GM18507 (cell line): Measurements from ENCODE around the gene ZBTB7C.

ENCODE experiments used
- DNase-seq: peaks from one replicate; pipeline ENCODE4 v3.0.0; 2011; ENCODE audit warnings: low read depth; ENCODE audit not compliant: insufficient read length; ENCODE audit errors: extremely low spot score
- FAIRE-seq: peaks from 2 replicates; lab custom pipeline; 2011; peaks lifted over from hg19 to GRCh38; lab: Jason Lieb, UNC

Gene ZBTB7C

DNA sequence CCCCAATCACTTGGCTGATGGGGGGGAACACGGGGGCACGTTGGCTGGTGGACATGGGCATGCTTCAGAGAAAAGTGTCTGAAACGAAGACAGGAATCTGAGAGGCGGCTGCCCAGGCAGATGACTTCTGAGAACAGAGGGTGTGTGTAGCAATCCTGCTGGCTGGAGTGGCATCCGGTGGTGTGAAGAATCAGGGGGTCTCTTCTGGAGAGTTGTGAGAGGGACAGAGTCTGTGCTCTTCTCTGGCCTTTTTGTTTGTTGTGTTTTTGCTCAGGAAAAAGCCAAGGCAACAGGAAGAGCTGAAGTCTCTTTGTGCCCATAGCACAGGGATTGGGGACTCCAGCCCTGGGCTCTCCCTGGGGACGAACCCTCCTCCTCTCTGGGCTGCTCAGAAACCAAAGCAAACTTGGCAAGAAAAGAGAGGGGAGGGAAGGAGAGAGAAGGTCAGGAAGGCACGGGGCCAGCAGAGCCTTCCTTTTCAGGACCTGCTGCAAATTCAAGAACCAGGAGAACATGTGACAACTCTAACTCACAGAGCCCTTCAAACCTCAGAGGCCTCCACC lies 381.7 kb downstream of the ZBTB7C start:
- FAIRE-seq: no peak
- DNase-seq: no peak

DNA sequence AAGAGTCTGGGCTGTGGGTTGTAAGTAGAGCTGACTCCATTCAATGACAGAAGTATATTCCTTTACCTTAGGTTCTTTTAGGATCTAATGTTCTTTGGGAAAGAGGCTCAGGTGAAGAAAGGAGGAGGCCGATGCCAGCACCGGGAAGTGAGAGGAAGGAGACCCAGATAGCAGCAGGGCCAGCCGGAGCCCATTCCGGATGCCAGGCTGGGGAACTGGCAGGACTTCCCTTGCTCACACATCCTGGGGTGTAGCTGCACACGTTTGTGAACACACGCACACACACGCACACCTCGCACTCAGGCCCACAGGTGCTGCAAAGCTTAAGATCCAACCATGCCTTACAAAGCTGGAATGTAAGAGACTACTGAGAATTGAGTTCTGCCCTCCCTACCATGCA lies 383.0 kb downstream of the ZBTB7C start:
- FAIRE-seq (no peak), DNase-seq (no peak)

DNA sequence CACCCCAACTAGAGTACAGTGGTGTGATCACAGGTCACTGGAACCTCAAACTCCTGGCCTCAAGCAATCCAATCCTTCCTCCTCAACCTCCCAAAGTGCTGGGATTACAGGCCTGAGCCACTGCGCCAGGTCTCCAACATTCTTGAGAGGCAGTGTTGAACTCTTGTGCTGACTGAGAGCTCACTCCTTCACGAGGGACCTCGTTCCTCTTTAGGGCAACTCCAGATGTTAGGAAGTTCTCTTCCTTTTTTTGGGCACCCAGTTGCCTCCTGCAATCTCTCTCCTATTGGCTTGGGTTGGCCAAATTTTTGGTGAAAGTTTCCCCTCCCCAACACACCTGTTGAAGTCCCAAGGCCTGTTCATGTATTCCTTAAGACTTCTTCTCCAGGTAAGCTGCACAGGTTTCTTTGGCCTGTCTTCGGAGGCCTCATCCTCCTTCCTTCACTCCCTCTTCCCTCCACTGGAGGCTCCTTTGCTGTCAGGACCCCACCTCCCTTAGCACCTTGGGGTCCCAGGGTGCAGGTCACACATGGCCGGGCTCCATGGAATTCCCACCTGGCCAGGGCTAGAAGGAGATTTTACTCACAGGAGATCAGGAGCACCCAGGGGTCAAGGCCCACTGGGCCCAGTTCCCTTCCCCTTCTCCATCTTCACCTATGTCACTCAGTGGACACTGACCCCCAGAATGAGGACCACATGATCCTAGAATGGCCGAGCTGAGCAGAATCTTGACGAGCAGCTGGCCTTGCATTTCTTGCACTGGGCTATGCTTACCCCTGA lies 384.1 kb downstream of the ZBTB7C start:
- FAIRE-seq: no peak

GRCh38 chr18:48024009-48024512 lies 385.1 kb downstream of the ZBTB7C start:
- DNase-seq: no peak
- FAIRE-seq: no peak

More for the DNA sequence above, 384.1 kb downstream of the ZBTB7C start:
- DNase-seq: no peak

DNA sequence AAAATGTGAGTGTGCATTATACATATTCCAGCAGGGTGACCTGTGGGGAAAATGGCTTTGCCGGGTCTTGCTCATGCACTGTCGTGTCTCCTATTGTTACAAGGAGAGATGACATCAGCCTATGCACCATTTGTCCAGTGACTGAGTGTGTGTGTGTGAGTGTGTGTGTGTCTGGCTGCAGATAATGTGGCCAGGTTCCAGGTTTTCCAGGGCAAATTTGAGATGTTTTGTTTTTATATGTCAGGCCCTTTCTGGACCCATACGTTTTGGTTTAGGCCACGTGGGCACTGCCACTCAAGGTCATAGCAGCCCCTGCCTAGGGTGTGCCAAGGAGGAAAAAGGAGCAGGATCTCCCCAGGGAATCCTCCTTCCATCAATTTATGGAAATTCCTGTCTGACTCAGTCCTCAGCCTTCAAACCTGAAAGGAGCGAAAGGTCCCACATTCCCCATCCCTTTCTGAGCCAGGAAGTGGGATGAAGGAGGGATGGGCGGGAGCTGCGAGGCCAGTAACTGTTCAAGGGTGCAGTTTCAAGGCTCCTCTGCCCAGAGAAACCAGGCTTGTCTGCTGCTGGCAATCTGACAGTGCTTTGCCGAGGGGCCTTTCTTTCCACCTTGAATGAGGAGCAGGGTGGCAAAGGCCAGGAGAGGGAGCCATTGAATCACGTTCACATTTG lies 385.7 kb downstream of the ZBTB7C start:
- FAIRE-seq (peak; percentile 50), DNase-seq (no peak)

GRCh38 chr18:48022531-48023329 lies 386.5 kb downstream of the ZBTB7C start:
- FAIRE-seq (peak; percentile 73), DNase-seq (peak; percentile 25)

- no peak for FAIRE-seq
- no peak for DNase-seq
Measured at GRCh38 chr18:48022021-48022420, 387.2 kb downstream of the ZBTB7C start.

DNA sequence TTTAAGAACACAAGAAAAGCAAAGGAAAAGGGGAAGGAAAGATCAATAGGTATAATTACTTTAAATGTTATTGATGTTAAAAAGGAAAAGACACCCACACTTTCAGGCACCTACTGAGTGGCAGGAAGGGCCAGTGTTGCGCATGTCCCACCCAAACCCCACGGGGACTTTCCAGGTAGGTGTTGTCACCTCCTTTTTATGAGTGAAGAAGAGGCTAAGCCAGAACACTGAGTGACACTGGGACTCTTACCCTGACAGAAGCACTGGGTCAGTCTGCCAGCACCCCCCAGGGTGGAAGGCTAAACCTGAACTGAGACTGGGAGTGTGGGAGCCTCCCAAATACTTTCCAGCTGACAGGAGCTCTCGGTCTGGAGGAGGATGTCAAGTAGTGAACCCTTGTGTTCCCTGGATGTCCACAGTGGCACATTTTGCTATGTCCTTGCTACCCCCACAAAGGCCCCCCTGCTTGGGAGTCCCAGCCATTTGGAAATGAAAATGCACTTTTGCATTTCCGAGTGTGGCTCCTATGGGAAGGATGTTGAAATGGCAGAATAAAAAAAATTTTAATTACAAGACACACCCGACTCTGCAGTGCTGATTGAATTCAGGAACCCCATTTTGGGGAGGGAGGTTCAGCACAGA lies 387.8 kb downstream of the ZBTB7C start:
- DNase-seq: no peak
- FAIRE-seq: no peak

- FAIRE-seq (no peak), DNase-seq (no peak)
Measured at GRCh38 chr18:48020337-48021250, 388.6 kb downstream of the ZBTB7C start.

- no peak for DNase-seq
- FAIRE-seq: no peak
Measured at GRCh38 chr18:48019557-48020325, 389.4 kb downstream of the ZBTB7C start.

DNA sequence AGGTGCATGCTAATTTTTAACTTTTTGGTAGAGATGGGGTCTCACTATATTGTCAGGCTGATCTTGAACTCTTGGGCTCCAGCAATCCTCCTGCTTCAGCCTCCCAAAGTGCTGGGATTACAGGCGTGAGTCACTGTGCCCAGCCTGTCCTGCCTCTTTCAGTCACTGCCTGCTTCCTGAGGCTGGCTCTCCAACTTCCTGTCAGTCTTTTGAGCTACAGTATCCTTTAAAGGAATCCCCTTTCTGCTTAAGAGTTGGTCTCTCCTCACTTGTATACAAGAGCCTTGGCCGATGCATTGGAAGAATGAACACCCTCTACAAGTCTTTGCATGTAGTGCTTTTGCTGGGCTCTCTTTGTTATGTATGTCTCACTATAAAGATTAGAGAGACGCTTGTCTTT lies 390.3 kb downstream of the ZBTB7C start:
- DNase-seq (no peak), FAIRE-seq (no peak)

DNA sequence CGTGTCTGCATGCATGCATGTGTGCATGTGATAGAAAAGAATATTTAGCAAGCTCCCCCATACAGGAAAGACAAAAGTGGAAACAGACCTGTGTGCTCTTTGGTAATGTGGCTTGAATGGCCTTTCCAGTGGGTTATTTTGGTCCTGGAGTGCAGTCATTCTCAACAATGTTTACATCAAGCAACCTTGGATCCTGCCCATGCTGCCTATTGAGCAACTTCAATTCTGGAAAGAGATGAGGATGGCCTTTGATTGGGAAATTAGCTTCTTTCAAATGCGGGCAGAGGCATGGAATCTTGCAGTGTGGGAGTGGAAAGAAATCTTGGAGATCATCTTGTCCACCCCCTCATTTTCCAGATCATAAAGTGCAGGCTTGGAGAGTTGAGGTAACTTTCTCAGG lies 391.5 kb downstream of the ZBTB7C start:
- FAIRE-seq: no peak
- DNase-seq: no peak

DNA sequence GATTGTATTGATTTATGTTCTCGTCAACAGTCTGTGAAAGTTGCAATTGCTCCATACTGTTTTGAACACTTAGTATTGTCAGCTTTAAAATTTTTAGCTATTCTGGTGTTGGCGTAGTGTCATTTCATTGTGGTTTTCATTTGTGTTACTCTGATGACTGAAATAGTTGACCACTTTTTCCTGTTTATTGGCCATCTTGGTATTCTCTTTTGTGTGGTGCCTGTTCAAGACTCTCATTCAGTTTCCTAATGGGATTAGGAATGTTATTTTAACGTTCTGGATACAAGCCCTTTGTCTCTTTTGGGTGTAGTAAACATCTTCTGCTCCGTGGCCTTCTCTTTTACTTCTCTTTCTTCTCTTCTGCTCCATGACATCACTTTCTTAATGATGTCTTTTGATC lies 396.0 kb downstream of the ZBTB7C start:
- DNase-seq (no peak), FAIRE-seq (no peak)

GRCh38 chr18:48011926-48012465 lies 397.2 kb downstream of the ZBTB7C start:
- FAIRE-seq (no peak), DNase-seq (no peak)

GRCh38 chr18:48010264-48010663 lies 398.9 kb downstream of the ZBTB7C start:
- DNase-seq (no peak), FAIRE-seq (no peak)

DNA sequence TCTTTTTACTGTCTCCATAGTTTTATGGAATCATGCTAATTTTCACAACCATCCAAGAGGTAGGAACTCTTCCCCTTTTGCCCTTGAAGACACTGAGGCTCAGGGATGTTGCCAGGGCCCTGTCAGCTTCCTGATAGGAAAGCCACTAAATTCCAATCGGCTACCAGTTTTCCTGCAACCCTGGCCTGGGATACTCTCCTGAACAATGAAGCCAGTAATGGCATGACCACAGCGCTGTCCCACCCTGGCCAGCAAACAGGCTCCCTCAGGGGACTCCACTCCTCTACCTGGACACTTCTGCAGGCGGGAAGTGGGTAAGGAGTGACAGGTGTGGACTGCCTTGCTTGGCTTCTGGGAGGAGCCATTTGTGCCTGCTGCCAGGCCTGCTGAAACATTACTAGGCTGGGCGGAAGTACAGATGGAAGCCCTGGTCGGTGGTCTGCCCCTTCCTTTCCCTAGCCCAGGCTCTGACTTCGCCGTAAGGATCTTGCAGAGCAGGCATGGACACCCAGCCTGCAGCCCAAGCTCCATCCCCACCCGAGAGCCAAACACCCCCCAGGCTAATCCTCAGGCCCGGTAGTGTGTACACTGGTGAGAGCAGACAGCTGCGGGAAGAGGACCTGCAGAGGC lies 400.0 kb downstream of the ZBTB7C start:
- FAIRE-seq: no peak
- no peak for DNase-seq
